GM11168 (cell line): ENCODE measurements around the gene TEX50.
"Not testable (repeated sequence)": the region's sequence is repeated elsewhere in the genome, so short reads cannot be mapped to it uniquely, and the experiment has no call there.

ENCODE experiments used
- in situ Hi-C: fragments of 300-500 bp; cut with MboI; formaldehyde crosslinking; loops from one replicate; pipeline ENCODE4 v1.12.0; 2022; ENCODE audit warnings: low sequenced_read_pairs; ENCODE audit not compliant: unreplicated experiment

TEX50 gene

GRCh38 chr1:173661271-173661670, 26.1 kb downstream of the TEX50 start:
- in situ Hi-C loops, result no loop called here

DNA sequence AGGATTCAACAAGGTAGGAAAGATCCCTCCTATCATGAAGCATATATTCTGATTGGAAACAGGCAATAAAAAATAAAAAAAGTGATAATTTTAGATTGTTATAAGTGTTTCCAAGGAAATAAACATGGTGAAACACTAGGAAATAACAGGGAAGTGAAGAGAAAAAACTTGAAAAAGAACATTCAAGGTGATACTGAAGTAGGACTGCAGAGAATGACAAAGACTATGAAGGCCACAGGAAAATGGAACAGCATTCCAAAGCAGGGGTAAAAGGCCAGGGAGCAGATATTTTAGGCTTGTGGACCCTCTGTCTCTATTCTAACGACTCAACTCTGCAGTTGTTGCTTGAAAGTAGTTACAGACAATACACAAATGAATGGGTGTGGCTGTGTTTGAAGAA, 26.6 kb downstream of the TEX50 start:
- in situ Hi-C loops, result no loop called here

GRCh38 chr1:173663159-173663558, 28.0 kb downstream of the TEX50 start:
- in situ Hi-C loops, result no loop called here

DNA sequence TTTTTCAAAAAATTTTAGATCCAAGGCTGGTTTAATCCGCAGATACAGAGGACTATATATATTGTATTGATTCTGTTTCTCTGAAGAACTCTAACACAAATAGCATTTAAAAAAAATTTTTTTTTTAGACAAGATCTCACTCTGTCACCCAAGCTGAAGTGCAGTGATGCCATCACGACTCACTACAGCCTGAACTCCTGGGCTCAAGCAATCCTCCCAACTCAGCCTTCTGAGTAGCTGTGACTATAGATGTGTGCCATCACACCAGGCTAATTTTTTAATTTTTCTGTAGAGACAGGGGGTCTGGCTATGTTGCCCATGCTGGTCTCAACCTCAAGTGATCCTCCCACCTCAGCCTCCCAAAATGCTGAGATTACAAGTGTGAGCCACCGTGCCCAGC, 31.5 kb downstream of the TEX50 start:
- in situ Hi-C loops, result no loop called here

DNA sequence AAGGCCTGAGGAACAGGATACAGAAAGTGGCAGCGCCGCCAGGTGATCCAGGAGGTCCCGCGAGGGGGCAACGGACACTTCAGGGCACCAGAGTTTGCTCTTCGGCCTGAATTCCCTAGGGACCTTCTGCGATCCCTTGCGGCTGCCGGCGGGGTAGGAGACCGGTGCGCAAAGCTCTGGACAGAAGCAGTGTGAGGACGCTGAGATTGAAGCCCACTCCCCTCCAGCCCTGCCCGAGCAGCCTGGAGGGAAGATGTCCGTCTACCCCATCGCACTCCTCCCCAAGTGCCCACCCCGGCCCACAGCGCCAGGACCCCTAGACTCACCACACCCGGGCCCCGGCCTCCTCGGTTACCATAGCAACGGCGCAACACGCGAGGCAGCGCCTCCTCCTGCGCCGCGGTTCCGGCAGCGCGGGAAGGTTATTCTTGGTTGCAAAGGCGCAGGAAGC, 34.4 kb downstream of the TEX50 start, which contains the start of gene ANKRD45:
ANKRD45 (minus strand) TSS at position 361 of the 451 bp plus-strand sequence. CDS start 10,433 bp downstream, outside the sequence.
- in situ Hi-C loops, result no loop called here

GRCh38 chr1:173674496-173674895, 39.4 kb downstream of the TEX50 start:
- in situ Hi-C loops, result not testable (repeated sequence)

GRCh38 chr1:173680152-173680551, 45.0 kb downstream of the TEX50 start:
- in situ Hi-C loops, result not testable (repeated sequence)

DNA sequence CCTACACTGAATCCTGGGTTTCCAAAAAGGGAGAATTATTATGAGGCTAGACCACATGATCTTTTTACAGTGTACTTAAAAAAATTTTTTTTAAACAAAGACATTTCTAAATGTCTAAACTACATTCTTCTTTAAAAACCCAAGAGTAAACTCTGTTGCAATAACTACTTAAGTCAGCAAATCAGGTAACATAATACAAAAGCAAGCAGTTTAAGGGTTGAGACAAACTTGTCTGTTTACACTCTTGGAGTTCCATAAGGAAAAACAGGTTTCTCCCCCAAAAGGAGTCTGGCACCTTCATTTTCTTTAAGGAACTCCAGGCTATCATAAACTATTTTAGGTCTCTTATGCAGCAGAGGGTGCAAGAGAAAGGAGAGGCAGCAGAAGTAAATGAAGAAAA, 47.0 kb downstream of the TEX50 start:
- in situ Hi-C loops, result no loop called here

DNA sequence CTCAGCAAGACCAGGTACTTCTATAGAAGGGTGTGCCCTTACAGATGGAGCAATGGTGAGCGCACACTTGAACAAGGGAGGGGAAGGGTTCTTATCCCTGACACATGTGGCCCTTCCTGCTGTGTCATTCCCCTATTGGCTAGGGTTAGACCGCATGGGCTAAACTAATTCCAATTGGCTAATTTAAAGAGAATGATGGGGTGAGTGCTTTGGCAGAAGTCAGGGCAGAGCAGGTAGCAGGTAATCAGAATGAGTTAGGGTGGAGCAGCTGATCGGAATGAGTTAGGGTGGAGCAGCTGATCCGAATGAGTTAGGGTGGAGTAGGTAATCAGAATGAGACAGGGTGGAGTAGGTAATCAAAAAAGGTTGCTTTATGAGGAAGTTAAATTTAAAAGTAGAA, 48.7 kb downstream of the TEX50 start:
- in situ Hi-C loops, result not testable (repeated sequence)

DNA sequence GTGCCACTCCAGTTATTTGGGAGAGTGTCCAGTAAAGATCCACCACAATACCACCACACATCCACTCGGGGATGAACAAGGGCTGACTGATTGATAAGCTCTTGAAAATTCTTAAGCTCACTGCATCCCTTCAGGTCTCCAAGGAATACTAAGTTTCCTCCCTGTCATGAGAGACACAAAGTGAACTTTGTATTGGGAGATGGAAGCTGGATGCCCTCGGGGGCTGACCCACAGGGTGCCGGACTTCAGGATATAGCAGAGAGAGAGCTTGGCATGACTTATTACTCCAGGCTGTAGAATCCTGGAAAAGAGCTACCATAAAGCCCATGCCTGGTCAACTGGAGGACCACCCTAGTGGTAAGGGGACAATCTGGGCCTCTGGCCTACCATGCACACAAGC, 50.0 kb downstream of the TEX50 start:
- in situ Hi-C loops, result not testable (repeated sequence)
